Dendritic cell treated with granulocyte-macrophage colony-stimulating factor and Interleukin-4, amounts not matched to agents 40 ng/mL and 50 ng/mL, for 4 days (primary cell): ENCODE results near the gene FMO3.

Source experiments
- H3K27ac Mint-ChIP-seq: one replicate; pipeline ENCODE4 v1.8.0; 2022; ENCODE audit warnings: mild to moderate bottlenecking, mixed read lengths
- H3K27me3 Mint-ChIP-seq: one replicate; pipeline ENCODE4 v1.8.0; 2022; ENCODE audit warnings: mild to moderate bottlenecking, mixed read lengths
- H3K36me3 Mint-ChIP-seq: one replicate; pipeline ENCODE4 v1.8.0; 2022; ENCODE audit warnings: low read depth, mixed read lengths
- H3K4me1 Mint-ChIP-seq: one replicate; pipeline ENCODE4 v1.8.0; 2022; ENCODE audit warnings: low read depth, mixed read lengths
- H3K4me3 Mint-ChIP-seq: one replicate; pipeline ENCODE4 v1.8.0; 2022; ENCODE audit warnings: mild to moderate bottlenecking, moderate library complexity, mixed read lengths
- H3K9me3 Mint-ChIP-seq: one replicate; pipeline ENCODE4 v1.8.0; 2022; ENCODE audit warnings: mixed read lengths
- intact Hi-C: fragments of 100-400 bp; cut with micrococcal nuclease; formaldehyde crosslinking; loops from one replicate; pipeline ENCODE4 v1.15.0; 2022

Gene FMO3

GRCh38 chr1:171155484-171155883 is 64.8 kb downstream of the FMO3 start:
- no peak overlapping the region for H3K27ac Mint-ChIP-seq
- H3K4me3 Mint-ChIP-seq = no peak overlapping the region
- H3K4me1 Mint-ChIP-seq = no peaks in the 10 kb centered on the region
- no peaks in the 10 kb centered on the region for H3K36me3 Mint-ChIP-seq
- H3K9me3 Mint-ChIP-seq = peaks cover 7% of the 10 kb centered on the region
- intact Hi-C loops = no loop called here
- peaks cover 2% of the 10 kb centered on the region for H3K27me3 Mint-ChIP-seq

- no peak overlapping the region for H3K4me3 Mint-ChIP-seq
- intact Hi-C loops = no loop called here
- H3K36me3 Mint-ChIP-seq = no peaks in the 10 kb centered on the region
- no peaks in the 10 kb centered on the region for H3K4me1 Mint-ChIP-seq
- peaks cover 2% of the 10 kb centered on the region for H3K27me3 Mint-ChIP-seq
- H3K9me3 Mint-ChIP-seq = peaks cover 7% of the 10 kb centered on the region
- H3K27ac Mint-ChIP-seq = no peak overlapping the region
These were observed 67.4 kb downstream of the FMO3 start for GRCh38 chr1:171158096-171158495.

GRCh38 chr1:171158551-171158950 is 67.8 kb downstream of the FMO3 start:
- no peaks in the 10 kb centered on the region for H3K4me1 Mint-ChIP-seq
- H3K27ac Mint-ChIP-seq = no peak overlapping the region
- H3K27me3 Mint-ChIP-seq = peaks cover 2% of the 10 kb centered on the region
- H3K36me3 Mint-ChIP-seq = no peaks in the 10 kb centered on the region
- peaks cover 7% of the 10 kb centered on the region for H3K9me3 Mint-ChIP-seq
- intact Hi-C loops = no loop called here
- no peak overlapping the region for H3K4me3 Mint-ChIP-seq

GRCh38 chr1:171159148-171159547 is 68.4 kb downstream of the FMO3 start:
- no peaks in the 10 kb centered on the region for H3K36me3 Mint-ChIP-seq
- H3K27me3 Mint-ChIP-seq = peaks cover 2% of the 10 kb centered on the region
- intact Hi-C loops = no loop called here
- H3K4me1 Mint-ChIP-seq = no peaks in the 10 kb centered on the region
- peaks cover 7% of the 10 kb centered on the region for H3K9me3 Mint-ChIP-seq
- H3K27ac Mint-ChIP-seq = no peak overlapping the region
- no peak overlapping the region for H3K4me3 Mint-ChIP-seq

GRCh38 chr1:171160211-171160610 is 69.5 kb downstream of the FMO3 start:
- no peaks in the 10 kb centered on the region for H3K36me3 Mint-ChIP-seq
- intact Hi-C loops = no loop called here
- H3K4me1 Mint-ChIP-seq = no peaks in the 10 kb centered on the region
- no peak overlapping the region for H3K4me3 Mint-ChIP-seq
- H3K27ac Mint-ChIP-seq = no peak overlapping the region
- peaks cover 7% of the 10 kb centered on the region for H3K9me3 Mint-ChIP-seq
- peaks cover 2% of the 10 kb centered on the region for H3K27me3 Mint-ChIP-seq

- intact Hi-C loops = no loop called here
- Mint-ChIP-seq H3K4me1 (no peaks in the 10 kb centered on the region), H3K9me3 (peaks cover 7% of the 10 kb centered on the region), H3K27me3 (peaks cover 2% of the 10 kb centered on the region), H3K27ac (no peak overlapping the region), H3K4me3 (no peak overlapping the region), H3K36me3 (no peaks in the 10 kb centered on the region)
These were observed 70.1 kb downstream of the FMO3 start for GRCh38 chr1:171160639-171161354.

GRCh38 chr1:171161431-171161830 is 70.7 kb downstream of the FMO3 start:
- Mint-ChIP-seq H3K27ac (no peak overlapping the region), H3K4me3 (no peak overlapping the region), H3K27me3 (peaks cover 2% of the 10 kb centered on the region), H3K36me3 (no peaks in the 10 kb centered on the region), H3K4me1 (no peaks in the 10 kb centered on the region), H3K9me3 (peaks cover 7% of the 10 kb centered on the region)
- intact Hi-C loops = no loop called here

- peaks cover 9% of the 10 kb centered on the region for H3K9me3 Mint-ChIP-seq
These were observed 75.7 kb downstream of the FMO3 start for GRCh38 chr1:171166361-171166760.

More at GRCh38 chr1:171166361-171166760, 75.7 kb downstream of the FMO3 start:
- H3K4me1 Mint-ChIP-seq = no peaks in the 10 kb centered on the region
- H3K36me3 Mint-ChIP-seq = no peaks in the 10 kb centered on the region
- intact Hi-C loops = no loop called here
- H3K27me3 Mint-ChIP-seq = no peaks in the 10 kb centered on the region
- H3K27ac Mint-ChIP-seq = no peak overlapping the region
- no peak overlapping the region for H3K4me3 Mint-ChIP-seq
